Endodermal cell (in vitro differentiated cells): ENCODE results near the gene RCAN3. TPM values are rescaled to one million over a fixed set of nuclear protein-coding genes. Genes with fewer than 3 reads are reported as not detected.

Source experiments
- DNase-seq: peaks from one replicate; pipeline ENCODE4 v3.0.0-alpha.2; 2017
- H3K27ac ChIP-seq: 2 replicates; pipeline ENCODE4 v1.5.1; 2013; ENCODE audit warnings: mild to moderate bottlenecking, low read depth, low read length, moderate library complexity
- H3K27me3 ChIP-seq: 2 replicates; pipeline ENCODE4 v1.6.1; 2013; ENCODE audit warnings: mild to moderate bottlenecking, low read length, moderate library complexity; ENCODE audit not compliant: insufficient read depth, control insufficient read depth, poor library complexity, severe bottlenecking
- H3K36me3 ChIP-seq: 2 replicates; pipeline ENCODE4 v1.7.0; 2013; ENCODE audit warnings: mild to moderate bottlenecking, low read length, moderate library complexity; ENCODE audit not compliant: control insufficient read depth, insufficient read depth
- H3K4me1 ChIP-seq: one replicate; pipeline ENCODE4 v1.7.0; 2013; ENCODE audit warnings: low read length; ENCODE audit not compliant: control insufficient read depth, insufficient read depth
- H3K4me3 ChIP-seq: 2 replicates; pipeline ENCODE4 v1.5.1; 2013; ENCODE audit warnings: mild to moderate bottlenecking, low read length, moderate library complexity
- H3K9ac ChIP-seq: 2 replicates; pipeline ENCODE4 v1.6.1; 2013; ENCODE audit warnings: mild to moderate bottlenecking, low read length, moderate library complexity; ENCODE audit not compliant: poor library complexity, severe bottlenecking; ENCODE audit errors: extremely low read depth
- H3K9me3 ChIP-seq: 2 replicates; pipeline ENCODE4 v1.6.1; 2013; ENCODE audit warnings: mild to moderate bottlenecking, low read length, moderate library complexity; ENCODE audit not compliant: control insufficient read depth
- H3K27ac Mint-ChIP-seq: 2 replicates; pipeline ENCODE4 v1.8.0; 2020; ENCODE audit warnings: mixed read lengths
- H3K27me3 Mint-ChIP-seq: 2 replicates; pipeline ENCODE4 v1.8.0; 2021; ENCODE audit warnings: mild to moderate bottlenecking, mixed read lengths; ENCODE audit not compliant: insufficient read depth
- H3K36me3 Mint-ChIP-seq: 2 replicates; pipeline ENCODE4 v1.8.0; 2020; ENCODE audit warnings: low read depth, mixed read lengths
- H3K4me1 Mint-ChIP-seq: 2 replicates; pipeline ENCODE4 v1.8.0; 2020; ENCODE audit warnings: mixed read lengths
- H3K4me3 Mint-ChIP-seq: 2 replicates; pipeline ENCODE4 v1.8.0; 2020; ENCODE audit warnings: mild to moderate bottlenecking, moderate library complexity, mixed read lengths
- H3K9me3 Mint-ChIP-seq: 2 replicates; pipeline ENCODE4 v1.8.0; 2020; ENCODE audit warnings: mild to moderate bottlenecking, mixed read lengths
- WGBS, 2 experiments: methylation state at CpG; one replicate each; pipeline versions ENCODE4 v1.1.5 to v1.1.7; 2013; ENCODE audit warnings: missing lambda C conversion rate in 2 of 2, mixed read lengths in 1 of 2; ENCODE audit not compliant: insufficient coverage in 1 of 2, insufficient read length in 1 of 2; 5-methylcytosine and 5-hydroxymethylcytosine counted together
- total RNA-seq, 2 donors: library from RNA; stranded (reverse); fragmentation: NEBNext Ultra II Directional in 1 of 2; extraction: Animal tissue kit (Norgen Biotek cat#: 25700) in 1 of 2; gene quantifications; 2 replicates in 1 of 2; 3 replicates in 1 of 2; pipeline ENCODE4 v1.2.1, GENCODE V29; 2021
- TF ChIP-seq, protein P1 (sequence below): fragments of 200-600 bp; sonication (generic); conservative IDR thresholded peaks from 2 replicates; pipeline ENCODE4 v1.5.0; 2021; ENCODE audit warnings: antibody characterized with exemption, mild to moderate bottlenecking

The RCAN3 gene
- total RNA-seq, 2 donors from 2014 or later = 31.9 to 36.8 TPM

DNA sequence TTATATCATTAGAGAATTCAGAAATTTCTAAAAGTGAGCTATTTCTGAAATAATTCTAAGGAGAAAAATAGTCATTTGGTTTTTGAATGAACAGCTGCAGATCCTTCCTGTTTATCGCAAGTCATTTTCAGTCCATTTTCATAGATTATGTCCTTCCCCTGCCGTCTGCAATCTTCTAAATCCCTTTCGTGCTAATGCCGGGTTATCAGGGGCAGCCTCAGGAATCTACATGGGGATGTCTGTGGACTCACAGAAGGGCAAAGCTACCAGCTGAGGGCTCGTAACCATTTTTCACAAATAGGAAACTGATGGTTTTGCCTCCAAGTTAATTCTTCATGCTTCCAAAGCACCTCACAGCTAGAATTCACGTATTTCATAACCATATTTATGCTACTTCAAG is 23.0 kb downstream of the RCAN3 start:
- Mint-ChIP-seq H3K27me3 (no peaks in the 10 kb centered on the region), H3K27ac (peak overlapping the region; percentile 84), H3K36me3 (peaks cover 13% of the 10 kb centered on the region), H3K4me1 (peaks cover 17% of the 10 kb centered on the region), H3K9me3 (no peaks in the 10 kb centered on the region), H3K4me3 (no peak overlapping the region)
- 59 to 80% methylated on average over 4 to 6 of the region's 6 CpGs for WGBS, 2 experiments
- no peaks in the 10 kb centered on the region for H3K9me3 ChIP-seq
- peaks cover 3% of the 10 kb centered on the region for H3K4me1 ChIP-seq
- peaks cover 17% of the 10 kb centered on the region for H3K36me3 ChIP-seq
- no peaks in the 10 kb centered on the region for H3K27me3 ChIP-seq
- peak overlapping the region; percentile 48 for H3K4me3 ChIP-seq
- TF ChIP-seq, protein P1, sequence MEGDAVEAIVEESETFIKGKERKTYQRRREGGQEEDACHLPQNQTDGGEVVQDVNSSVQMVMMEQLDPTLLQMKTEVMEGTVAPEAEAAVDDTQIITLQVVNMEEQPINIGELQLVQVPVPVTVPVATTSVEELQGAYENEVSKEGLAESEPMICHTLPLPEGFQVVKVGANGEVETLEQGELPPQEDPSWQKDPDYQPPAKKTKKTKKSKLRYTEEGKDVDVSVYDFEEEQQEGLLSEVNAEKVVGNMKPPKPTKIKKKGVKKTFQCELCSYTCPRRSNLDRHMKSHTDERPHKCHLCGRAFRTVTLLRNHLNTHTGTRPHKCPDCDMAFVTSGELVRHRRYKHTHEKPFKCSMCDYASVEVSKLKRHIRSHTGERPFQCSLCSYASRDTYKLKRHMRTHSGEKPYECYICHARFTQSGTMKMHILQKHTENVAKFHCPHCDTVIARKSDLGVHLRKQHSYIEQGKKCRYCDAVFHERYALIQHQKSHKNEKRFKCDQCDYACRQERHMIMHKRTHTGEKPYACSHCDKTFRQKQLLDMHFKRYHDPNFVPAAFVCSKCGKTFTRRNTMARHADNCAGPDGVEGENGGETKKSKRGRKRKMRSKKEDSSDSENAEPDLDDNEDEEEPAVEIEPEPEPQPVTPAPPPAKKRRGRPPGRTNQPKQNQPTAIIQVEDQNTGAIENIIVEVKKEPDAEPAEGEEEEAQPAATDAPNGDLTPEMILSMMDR = no peak
- H3K27ac ChIP-seq = no peak overlapping the region
- no peak overlapping the region for H3K9ac ChIP-seq
- DNase-seq = no peak

DNA sequence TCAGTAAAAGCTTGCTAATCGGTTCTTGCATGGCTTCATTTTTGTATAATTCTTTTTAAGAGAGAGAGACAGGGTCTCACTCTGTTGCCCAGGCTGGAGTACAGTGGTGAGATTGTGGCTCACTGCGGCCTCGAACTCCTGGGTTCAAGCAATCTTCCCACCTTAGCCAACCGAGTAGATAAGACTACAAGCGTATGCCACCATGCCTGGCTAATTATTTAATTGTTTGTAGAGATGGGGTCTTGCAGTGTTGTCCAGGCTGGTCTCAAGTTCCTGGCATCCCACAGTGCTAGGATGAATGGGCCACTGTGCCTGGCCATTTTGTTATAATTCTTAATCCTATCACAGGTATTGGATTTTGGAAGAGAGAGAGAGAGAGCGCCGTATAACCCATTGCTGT is 23.4 kb downstream of the RCAN3 start:
- 78 to 86% methylated on average over 7 of the region's 7 CpGs for WGBS, 2 experiments
- H3K9ac ChIP-seq = no peak overlapping the region
- no peaks in the 10 kb centered on the region for H3K27me3 Mint-ChIP-seq
- H3K4me1 ChIP-seq = peaks cover 3% of the 10 kb centered on the region
- H3K27ac ChIP-seq = no peak overlapping the region
- TF ChIP-seq, protein P1 = no peak
- peak overlapping the region; percentile 48 for H3K4me3 ChIP-seq
- H3K27me3 ChIP-seq = no peaks in the 10 kb centered on the region
- no peak overlapping the region for H3K4me3 Mint-ChIP-seq
- H3K36me3 Mint-ChIP-seq = peaks cover 10% of the 10 kb centered on the region
- no peaks in the 10 kb centered on the region for H3K9me3 Mint-ChIP-seq
- H3K36me3 ChIP-seq = peaks cover 18% of the 10 kb centered on the region
- H3K27ac Mint-ChIP-seq = peak overlapping the region; percentile 84
- H3K9me3 ChIP-seq = no peaks in the 10 kb centered on the region
- peaks cover 17% of the 10 kb centered on the region for H3K4me1 Mint-ChIP-seq
- DNase-seq = no peak

DNA sequence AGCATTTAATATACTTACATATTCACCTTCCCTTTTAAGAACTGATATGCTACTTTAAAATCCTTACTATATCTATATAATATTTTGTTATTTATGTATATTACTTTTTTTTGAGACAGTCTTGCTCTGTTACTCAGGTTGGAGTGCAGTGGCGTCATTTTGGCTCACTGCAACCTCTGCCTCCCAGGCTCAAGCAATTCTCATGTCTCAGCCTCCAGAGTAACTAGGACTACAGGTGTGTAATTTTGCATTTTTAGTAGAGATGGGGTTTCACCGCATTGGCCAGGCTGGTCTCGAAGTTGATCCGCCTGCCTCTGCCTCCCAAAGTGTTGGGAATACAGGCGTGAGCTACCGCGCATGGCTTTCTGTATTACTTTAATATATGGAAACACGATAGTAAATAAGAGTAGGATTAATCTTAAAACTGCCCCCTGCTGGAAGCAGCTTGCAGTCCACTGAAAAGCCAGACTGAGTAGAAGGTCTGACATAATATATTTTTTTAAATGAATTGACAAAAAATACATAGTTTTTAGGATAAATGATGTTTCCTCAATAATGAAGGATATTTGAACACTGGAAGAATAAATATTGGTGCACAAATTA is 24.4 kb downstream of the RCAN3 start:
- Histone ChIP-seq H3K36me3 (peaks cover 25% of the 10 kb centered on the region), H3K27me3 (no peaks in the 10 kb centered on the region), H3K4me3 (no peak overlapping the region), H3K9me3 (no peaks in the 10 kb centered on the region), H3K4me1 (peaks cover 3% of the 10 kb centered on the region), H3K27ac (no peak overlapping the region), H3K9ac (no peak overlapping the region)
- H3K36me3 Mint-ChIP-seq = peaks cover 18% of the 10 kb centered on the region
- no peaks in the 10 kb centered on the region for H3K27me3 Mint-ChIP-seq
- no peak overlapping the region for H3K4me3 Mint-ChIP-seq
- TF ChIP-seq, protein P1 = peak; percentile 87
- DNase-seq = no peak
- H3K27ac Mint-ChIP-seq = no peak overlapping the region
- no peaks in the 10 kb centered on the region for H3K9me3 Mint-ChIP-seq
- WGBS, 2 experiments = 90 to 93% methylated on average over 6 to 8 of the region's 8 CpGs
- peaks cover 17% of the 10 kb centered on the region for H3K4me1 Mint-ChIP-seq
